Measurements from ENCODE around the gene MRPL32.

MRPL32 gene

GRCh38 chr7:42972699-42973500 lies 40.7 kb downstream of the MRPL32 start:
- no peak for DNase-seq

DNA sequence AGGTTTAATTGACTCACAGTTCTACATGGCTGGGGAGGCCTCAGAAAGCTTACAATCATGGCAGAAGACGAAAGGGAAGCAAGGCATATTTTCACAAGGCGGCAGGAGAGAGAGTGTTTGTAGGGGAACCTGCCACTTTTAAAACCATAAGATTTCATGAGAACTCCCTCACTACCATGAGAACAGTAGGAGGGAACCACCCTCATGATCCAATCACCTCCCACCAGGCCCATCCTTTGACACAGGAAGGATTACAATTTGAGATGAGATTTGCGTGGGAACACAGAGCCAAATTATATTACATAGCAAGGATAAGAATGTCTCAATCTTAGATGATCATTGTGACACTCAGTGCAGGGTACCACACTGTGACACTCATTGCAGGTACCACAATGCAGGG lies 44.2 kb downstream of the MRPL32 start:
- DNase-seq: no peak

DNA sequence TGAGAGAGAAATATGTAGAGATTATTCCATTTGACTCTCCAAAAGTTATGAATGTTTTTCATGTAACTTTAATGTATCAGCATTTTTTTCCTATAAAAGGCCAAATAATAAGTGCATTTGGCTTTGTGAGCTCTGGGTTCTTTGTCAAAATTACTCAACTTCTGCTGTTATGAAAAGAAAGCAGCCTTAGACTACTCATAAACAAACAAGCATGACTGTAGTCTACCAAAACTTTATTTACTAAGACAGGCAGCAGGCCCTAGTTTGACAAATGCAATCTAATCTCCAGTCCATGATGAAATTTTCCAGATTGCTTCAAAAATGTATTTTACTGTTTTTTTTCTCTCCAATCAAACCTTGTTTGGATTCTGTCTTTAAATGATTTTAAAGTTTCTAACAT lies 46.3 kb downstream of the MRPL32 start:
- no peak for DNase-seq

- DNase-seq: no peak
These were observed 47.9 kb downstream of the MRPL32 start for GRCh38 chr7:42980084-42980483.

DNA sequence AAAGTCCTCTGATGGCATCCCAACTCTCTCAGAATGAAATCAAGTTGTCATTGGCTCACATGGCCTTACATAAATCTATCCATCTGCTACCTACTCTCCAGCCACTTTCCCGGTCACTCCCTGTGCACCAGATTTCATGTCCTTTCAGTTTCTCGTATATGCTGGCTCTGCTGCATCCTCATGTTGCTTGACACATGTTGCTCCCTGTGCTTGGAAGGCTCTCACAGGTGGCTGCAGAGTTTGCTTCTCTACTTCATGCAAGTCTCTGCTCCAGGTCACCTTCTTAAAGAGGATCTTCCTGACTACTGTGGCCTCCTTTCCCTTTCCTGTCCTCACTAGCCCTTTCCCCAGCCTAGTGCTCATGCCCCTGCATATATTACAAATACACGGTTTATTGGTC lies 48.3 kb downstream of the MRPL32 start:
- no peak for DNase-seq

- DNase-seq: no peak
These were observed 49.4 kb downstream of the MRPL32 start for GRCh38 chr7:42981601-42982000.

DNA sequence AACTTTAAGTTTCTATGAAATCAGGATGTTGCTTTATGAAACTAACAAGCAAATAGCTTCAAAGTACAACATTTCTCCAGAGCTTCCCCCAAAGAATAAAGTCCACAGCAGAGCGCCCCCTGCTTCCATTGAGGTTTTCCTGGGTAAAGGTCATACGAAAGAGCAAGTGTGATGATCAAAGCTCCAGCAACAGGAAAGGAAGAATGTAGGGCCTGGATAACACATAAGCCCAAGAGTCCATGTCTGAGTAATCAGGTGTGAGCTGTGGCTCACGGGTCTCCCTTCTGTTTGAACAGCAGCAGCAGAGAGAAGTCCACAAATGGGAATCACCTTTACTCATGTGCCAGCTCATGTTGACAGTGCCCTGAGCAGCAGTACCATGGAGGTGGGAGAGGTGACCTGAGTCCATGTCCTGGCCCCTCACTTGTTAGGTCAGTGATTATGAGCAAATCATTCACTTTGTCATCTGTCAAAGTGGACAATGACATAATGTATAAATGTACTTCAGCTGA lies 50.5 kb downstream of the MRPL32 start:
- no peak for DNase-seq

- DNase-seq: no peak
These were observed 52.0 kb downstream of the MRPL32 start for GRCh38 chr7:42984137-42984536.

- DNase-seq: no peak
These were observed 54.0 kb downstream of the MRPL32 start for GRCh38 chr7:42986213-42986612.

DNA sequence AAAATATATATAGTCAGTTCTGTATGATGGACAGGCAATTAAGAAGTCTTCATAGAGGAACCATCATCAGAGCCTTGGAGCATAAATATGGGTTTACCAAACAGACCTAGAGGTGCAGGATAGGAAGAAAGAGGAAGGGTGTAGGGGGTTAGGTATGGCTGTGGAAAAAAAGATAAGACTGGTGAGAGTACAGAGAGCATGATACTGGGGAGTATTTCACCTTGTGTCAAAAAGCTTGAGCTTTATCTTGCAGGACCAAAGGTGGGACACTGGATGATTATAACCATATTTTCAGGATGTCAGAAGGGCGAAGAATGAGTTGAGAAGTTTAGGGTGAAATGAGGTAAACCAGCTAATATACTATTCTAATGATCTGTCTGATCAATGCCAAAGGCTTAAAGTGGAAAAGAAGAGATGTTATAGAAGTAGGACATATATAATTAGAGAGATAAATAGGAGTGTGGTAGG lies 54.6 kb downstream of the MRPL32 start:
- no peak for DNase-seq
